PFSK-1 (cell line): ENCODE results near the gene EIF1.

Experiments
- FOXP2 ChIP-seq: optimal IDR thresholded peaks from 2 replicates; pipeline ENCODE3; 2011; ENCODE audit warnings: borderline replicate concordance, control low read depth, inconsistent platforms; ENCODE audit not compliant: insufficient read depth; ENCODE audit errors: extremely low read length, extremely low read depth
- POLR2AphosphoS5 ChIP-seq: IDR thresholded peaks from 2 replicates; pipeline ENCODE4 v1.6.1; 2012; ENCODE audit warnings: low read depth, mild to moderate bottlenecking, control low read depth, low read length, moderate library complexity
- REST ChIP-seq, 2 experiments: IDR thresholded peaks; 2 replicates each; pipeline versions ENCODE4 v1.6.1 to v1.8.0; 2011 to 2012; ENCODE audit warnings: low read depth in 2 of 2, low read length in 2 of 2, control low read depth in 1 of 2, inconsistent platforms in 1 of 2, mild to moderate bottlenecking in 1 of 2, moderate library complexity in 1 of 2; ENCODE audit not compliant: insufficient read depth in 1 of 2
- SIN3A ChIP-seq: IDR thresholded peaks from 2 replicates; pipeline ENCODE4 v1.6.1; 2012; ENCODE audit warnings: mild to moderate bottlenecking, low read length, moderate library complexity, borderline replicate concordance; ENCODE audit not compliant: insufficient read depth
- TAF1 ChIP-seq: IDR thresholded peaks from 2 replicates; pipeline ENCODE4 v1.6.1; 2012; ENCODE audit warnings: low read length, control low read depth, borderline replicate concordance; ENCODE audit not compliant: insufficient read depth

EIF1 gene

GRCh38 chr17:41664587-41665565, 23.8 kb upstream of the EIF1 start:
- no peak for TF ChIP-seq FOXP2
- TF ChIP-seq TAF1: no peak
- no peak for TF ChIP-seq POLR2AphosphoS5
- no peak for TF ChIP-seq SIN3A
- no peak for TF ChIP-seq REST (IDR thresholded peaks at IDR 0.05; ENCODE audit: insufficient read depth in 1 of 2, low read depth in 2 of 2, low read length in 2 of 2)

GRCh38 chr17:41665566-41666236, 23.0 kb upstream of the EIF1 start:
- TF ChIP-seq FOXP2: peak; percentile 69
- TF ChIP-seq POLR2AphosphoS5: peak; percentile 54; the same call in 1 of the 2 replicates
- 0 out of 2 replicates have a peak, but pooled peaks have one; percentile 37 for TF ChIP-seq SIN3A
- TF ChIP-seq TAF1: no peak
- no peak for TF ChIP-seq REST (IDR thresholded peaks at IDR 0.05; ENCODE audit: insufficient read depth in 1 of 2, low read depth in 2 of 2, low read length in 2 of 2)

- TF ChIP-seq POLR2AphosphoS5 (no peak), FOXP2 (no peak), TAF1 (no peak; the same call in 1 of the 2 replicates), REST (IDR thresholded peaks at IDR 0.05; ENCODE audit: insufficient read depth in 1 of 2, low read depth in 2 of 2, low read length in 2 of 2) (no peak), SIN3A (no peak)
Observed at GRCh38 chr17:41666237-41666641, 22.4 kb upstream of the EIF1 start.

- peak; percentile 53 for TF ChIP-seq FOXP2
- TF ChIP-seq SIN3A: no peak
- no peak for TF ChIP-seq TAF1
- no peak for TF ChIP-seq POLR2AphosphoS5
Observed at GRCh38 chr17:41666708-41667279, 21.9 kb upstream of the EIF1 start.

- no peak for TF ChIP-seq POLR2AphosphoS5
- no peak for TF ChIP-seq SIN3A
- no peak for TF ChIP-seq TAF1
Observed at GRCh38 chr17:41667280-41668041, 21.2 kb upstream of the EIF1 start.
